Adrenal gland (tissue), 5 donors: ENCODE measurements around the gene SYAP1.

Experiments
- POLR2A ChIP-seq, 2 donors: fragments of 450-650 bp; IDR thresholded peaks; one replicate each; pipeline ENCODE4 v1.6.1; 2017; ENCODE audit warnings: antibody characterized with exemption in 2 of 2, mild to moderate bottlenecking in 2 of 2, moderate library complexity in 1 of 2
- TF ChIP-seq, protein P1 (sequence below), 6 experiments: fragments of 450-650 bp in 4 of 6; fragments of 200-600 bp in 2 of 6; sonication (generic) in 1 of 6; IDR thresholded peaks; 1 replicate in 5 of 6; 2 replicates in 1 of 6; pipeline versions ENCODE4 v1.5.1 to v1.8.0; 2016 to 2021; ENCODE audit warnings: antibody characterized with exemption in 6 of 6, mild to moderate bottlenecking in 2 of 6, moderate library complexity in 1 of 6
- donor health status: DM: no; HTN: no; CAD: no.

DNA sequence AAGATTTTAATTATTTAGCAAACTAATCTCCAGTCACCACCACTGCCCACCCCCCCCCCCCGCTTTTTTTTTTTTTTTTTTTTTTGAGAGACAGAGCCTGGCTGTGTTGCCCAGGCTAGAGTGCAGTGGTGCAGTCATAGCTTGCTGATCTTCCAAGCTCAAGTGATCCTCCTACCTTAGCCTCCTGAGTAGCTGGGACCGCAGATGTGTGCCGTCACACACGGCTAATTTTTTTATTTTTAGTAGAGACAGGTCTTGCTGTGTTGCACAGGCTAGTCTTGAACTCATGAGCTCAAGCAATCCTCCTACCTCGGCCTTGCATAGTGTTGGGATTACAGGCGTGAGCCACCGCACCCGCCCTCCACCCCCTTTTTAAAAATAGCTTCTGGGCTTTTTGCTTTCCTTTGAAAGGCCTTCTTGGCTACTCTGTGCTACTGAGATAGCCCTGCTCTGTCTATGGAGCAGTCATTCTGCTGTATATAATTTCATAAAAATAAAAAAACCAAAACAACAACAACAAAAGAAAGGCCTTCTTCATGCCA, 85.6 kb downstream of the SYAP1 start:
- TF ChIP-seq, protein P1, sequence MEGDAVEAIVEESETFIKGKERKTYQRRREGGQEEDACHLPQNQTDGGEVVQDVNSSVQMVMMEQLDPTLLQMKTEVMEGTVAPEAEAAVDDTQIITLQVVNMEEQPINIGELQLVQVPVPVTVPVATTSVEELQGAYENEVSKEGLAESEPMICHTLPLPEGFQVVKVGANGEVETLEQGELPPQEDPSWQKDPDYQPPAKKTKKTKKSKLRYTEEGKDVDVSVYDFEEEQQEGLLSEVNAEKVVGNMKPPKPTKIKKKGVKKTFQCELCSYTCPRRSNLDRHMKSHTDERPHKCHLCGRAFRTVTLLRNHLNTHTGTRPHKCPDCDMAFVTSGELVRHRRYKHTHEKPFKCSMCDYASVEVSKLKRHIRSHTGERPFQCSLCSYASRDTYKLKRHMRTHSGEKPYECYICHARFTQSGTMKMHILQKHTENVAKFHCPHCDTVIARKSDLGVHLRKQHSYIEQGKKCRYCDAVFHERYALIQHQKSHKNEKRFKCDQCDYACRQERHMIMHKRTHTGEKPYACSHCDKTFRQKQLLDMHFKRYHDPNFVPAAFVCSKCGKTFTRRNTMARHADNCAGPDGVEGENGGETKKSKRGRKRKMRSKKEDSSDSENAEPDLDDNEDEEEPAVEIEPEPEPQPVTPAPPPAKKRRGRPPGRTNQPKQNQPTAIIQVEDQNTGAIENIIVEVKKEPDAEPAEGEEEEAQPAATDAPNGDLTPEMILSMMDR (IDR thresholded peaks at IDR 0.05): no peak
- TF ChIP-seq POLR2A (IDR thresholded peaks at IDR 0.05): no peak
